Measurements from ENCODE around the gene TLE4.

DNA sequence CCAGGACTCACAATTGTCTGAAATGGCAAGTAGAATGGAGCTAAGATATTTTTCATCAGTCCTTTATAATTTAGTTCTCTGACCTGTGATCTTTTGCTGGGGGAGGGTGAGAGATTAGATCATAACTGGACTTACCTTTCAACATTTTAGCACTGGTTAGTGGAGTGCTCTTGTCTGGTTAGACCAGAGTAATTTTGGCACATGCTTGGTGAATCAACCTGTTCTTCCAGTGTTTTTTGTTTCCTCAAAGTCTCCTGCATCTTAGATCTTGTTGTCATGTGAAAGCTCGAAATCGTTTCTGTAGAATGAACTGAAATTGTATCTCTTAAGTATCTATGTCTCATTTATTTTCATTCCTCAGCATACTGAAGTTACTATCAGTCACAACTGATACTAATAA, 122.4 kb downstream of the TLE4 start:
- TF ChIP-seq, protein P1, sequence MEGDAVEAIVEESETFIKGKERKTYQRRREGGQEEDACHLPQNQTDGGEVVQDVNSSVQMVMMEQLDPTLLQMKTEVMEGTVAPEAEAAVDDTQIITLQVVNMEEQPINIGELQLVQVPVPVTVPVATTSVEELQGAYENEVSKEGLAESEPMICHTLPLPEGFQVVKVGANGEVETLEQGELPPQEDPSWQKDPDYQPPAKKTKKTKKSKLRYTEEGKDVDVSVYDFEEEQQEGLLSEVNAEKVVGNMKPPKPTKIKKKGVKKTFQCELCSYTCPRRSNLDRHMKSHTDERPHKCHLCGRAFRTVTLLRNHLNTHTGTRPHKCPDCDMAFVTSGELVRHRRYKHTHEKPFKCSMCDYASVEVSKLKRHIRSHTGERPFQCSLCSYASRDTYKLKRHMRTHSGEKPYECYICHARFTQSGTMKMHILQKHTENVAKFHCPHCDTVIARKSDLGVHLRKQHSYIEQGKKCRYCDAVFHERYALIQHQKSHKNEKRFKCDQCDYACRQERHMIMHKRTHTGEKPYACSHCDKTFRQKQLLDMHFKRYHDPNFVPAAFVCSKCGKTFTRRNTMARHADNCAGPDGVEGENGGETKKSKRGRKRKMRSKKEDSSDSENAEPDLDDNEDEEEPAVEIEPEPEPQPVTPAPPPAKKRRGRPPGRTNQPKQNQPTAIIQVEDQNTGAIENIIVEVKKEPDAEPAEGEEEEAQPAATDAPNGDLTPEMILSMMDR (IDR thresholded peaks at IDR 0.05) = no peak
- no peak for TF ChIP-seq POLR2A (IDR thresholded peaks at IDR 0.05)
